ENCODE measurements around the gene UVRAG. TPM values are rescaled to one million over a fixed set of nuclear protein-coding genes. Genes with fewer than 3 reads are reported as not detected.
"Not testable (repeated sequence)": the region's sequence is repeated elsewhere in the genome, so short reads cannot be mapped to it uniquely, and the experiment has no call there.

UVRAG gene
- total and polyA plus RNA-seq, 2 of the 4 experiments (the other 2 are of a cell fraction), result 5.6 to 10.9 TPM

DNA sequence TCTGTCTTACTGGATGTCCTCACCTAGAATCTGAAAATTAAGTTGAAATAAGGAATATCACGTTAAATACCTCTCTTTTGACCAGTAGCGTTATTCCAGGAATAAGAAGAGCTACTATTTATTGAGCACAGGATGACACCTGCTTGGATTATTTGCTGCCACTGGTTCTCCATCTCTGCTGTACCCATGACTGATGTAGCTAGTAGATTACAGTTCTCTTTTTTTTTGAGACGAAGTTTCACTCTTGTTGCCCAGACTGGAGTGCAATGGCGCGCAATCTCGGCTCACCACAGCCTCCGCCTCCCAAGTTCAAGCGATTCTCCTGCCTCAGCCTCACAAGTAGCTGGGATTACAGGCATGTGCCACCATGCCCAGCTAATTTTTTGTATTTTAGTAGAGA lies 65.3 kb downstream of the UVRAG start:
- H4K91ac ChIP-seq (ENCODE audit: insufficient read depth, low read depth, low read length); H3K27me3 ChIP-seq (ENCODE audit: control insufficient read depth, insufficient read depth, low read length); H3K9ac ChIP-seq (ENCODE audit: low read depth, low read length); H2AFZ ChIP-seq (replicated peaks; ENCODE audit: low read length, poor library complexity); H3K9me1 ChIP-seq (ENCODE audit: insufficient read depth, low read length); H3K23ac ChIP-seq (ENCODE audit: low read depth, low read length); H2BK20ac ChIP-seq (ENCODE audit: low read depth, low read length); BruUV-seq (replicated peaks); H3K18ac ChIP-seq (ENCODE audit: low read depth, low read length); H3K27ac ChIP-seq (ENCODE audit: insufficient read depth, low read length); H4K5ac ChIP-seq (ENCODE audit: low read depth, low read length); H3K14ac ChIP-seq (replicated peaks; ENCODE audit: low read depth, low read length); ATAC-seq (ENCODE audit: low read depth); H2AK5ac ChIP-seq (ENCODE audit: low read depth, low read length); H3K56ac ChIP-seq (ENCODE audit: extremely low read depth, insufficient read depth, low read length); H3K79me1 ChIP-seq (ENCODE audit: low read depth in 1 of 2, low read length in 2 of 2); H3K4me2 ChIP-seq (ENCODE audit: low read depth, low read length); dilution Hi-C loops (cut with HindIII; ENCODE audit: low sequenced_read_pairs, unreplicated experiment); H3K4me1 ChIP-seq (ENCODE audit: control insufficient read depth, insufficient read depth, low read length); H2BK5ac ChIP-seq (ENCODE audit: low read depth, low read length, poor library complexity, severe bottlenecking); CTCF ChIA-PET; H4K8ac ChIP-seq (ENCODE audit: low read depth in 2 of 2, low read length in 2 of 2); H2BK120ac ChIP-seq (ENCODE audit: low read depth, low read length); H3K4me3 ChIP-seq (ENCODE audit: insufficient read depth, low read depth, low read length); H3K36me3 ChIP-seq (ENCODE audit: control insufficient read depth, insufficient read depth, low read length); POLR2A ChIA-PET (ENCODE audit: unreplicated experiment); H3K9me3 ChIP-seq (ENCODE audit: control insufficient read depth, insufficient read depth, low read length); H3K4ac ChIP-seq (ENCODE audit: low read depth, low read length); intact Hi-C loops (cut with micrococcal nuclease); in situ Hi-C loops (cut with MboI; ENCODE audit: low sequenced_read_pairs); DNase-seq; H2AK9ac ChIP-seq (replicated peaks; ENCODE audit: low read depth, low read length, poor library complexity); H2BK15ac ChIP-seq (ENCODE audit: low read depth, low read length); H4K20me1 ChIP-seq (ENCODE audit: insufficient read depth, low read length): not testable (repeated sequence)
- no CpG with 5 or more reads among the region's 8 CpGs for WGBS, 2 experiments (ENCODE audit: extremely low coverage in 2 of 2, insufficient read length in 1 of 2)

All from IMR-90 (cell line).